IMR-90 (cell line): ENCODE data around the gene HMGCS2. TPM values are rescaled to one million over a fixed set of nuclear protein-coding genes. Genes with fewer than 3 reads are reported as not detected.

Experiments used
- ATAC-seq: fragments of 200-7000 bp; cut with Tn5 transposase; 2 replicates; pipeline ENCODE4 v1.9.1; 2020; ENCODE audit warnings: low read depth, mild to moderate bottlenecking, moderate library complexity
- BruUV-seq: library from RNA; stranded (reverse); fragments of 400-500 nt; replicated peaks from 2 replicates; lab custom pipeline; 2021; lab: Mats Ljungman, UMichigan
- CTCF ChIA-PET: fragments of 300-600 bp; formaldehyde crosslinking; extraction: SDS; loops from one replicate; lab custom pipeline; 2021; ENCODE audit warnings: antibody characterized with exemption; lab: Yijun Ruan, JAX
- POLR2A ChIA-PET: fragments of 300-600 bp; sonication (Branson Sonifier 250); formaldehyde crosslinking; loops from one replicate; lab custom pipeline; 2022; ENCODE audit warnings: antibody characterized with exemption; ENCODE audit not compliant: unreplicated experiment; lab: Charles Lee
- DNase-seq: peaks from one replicate; pipeline ENCODE4 v3.0.0; 2013
- H2AFZ ChIP-seq: replicated peaks from 2 replicates; pipeline ENCODE3; 2013; ENCODE audit warnings: low read length, mild to moderate bottlenecking; ENCODE audit not compliant: poor library complexity
- H2AK5ac ChIP-seq: 2 replicates; pipeline ENCODE4 v1.6.1; 2013; ENCODE audit warnings: low read depth, low read length, inconsistent platforms
- H2AK9ac ChIP-seq: replicated peaks from 2 replicates; pipeline ENCODE3; 2013; ENCODE audit warnings: mild to moderate bottlenecking, low read depth, low read length, moderate library complexity; ENCODE audit not compliant: poor library complexity
- H2BK120ac ChIP-seq: 2 replicates; pipeline ENCODE4 v1.6.1; 2013; ENCODE audit warnings: low read depth, low read length, inconsistent platforms
- H2BK15ac ChIP-seq: 3 replicates; pipeline ENCODE4 v1.6.1; 2013; ENCODE audit warnings: low read depth, low read length, inconsistent platforms
- H2BK20ac ChIP-seq: 2 replicates; pipeline ENCODE4 v1.6.1; 2013; ENCODE audit warnings: low read depth, mild to moderate bottlenecking, inconsistent platforms, low read length, moderate library complexity
- H2BK5ac ChIP-seq: 2 replicates; pipeline ENCODE4 v1.6.1; 2013; ENCODE audit warnings: mild to moderate bottlenecking, low read depth, low read length, inconsistent platforms; ENCODE audit not compliant: poor library complexity, severe bottlenecking
- H3K14ac ChIP-seq: replicated peaks from 2 replicates; pipeline ENCODE4 v1.6.1; 2013; ENCODE audit warnings: low read depth, low read length, inconsistent platforms
- H3K18ac ChIP-seq: 2 replicates; pipeline ENCODE4 v1.6.1; 2013; ENCODE audit warnings: low read depth, low read length, control low read depth
- H3K23ac ChIP-seq: 2 replicates; pipeline ENCODE4 v1.6.1; 2013; ENCODE audit warnings: low read depth, low read length, inconsistent platforms
- H3K27ac ChIP-seq: 2 replicates; pipeline ENCODE4 v1.5.1; 2013; ENCODE audit warnings: mild to moderate bottlenecking, control low read depth, low read length; ENCODE audit not compliant: insufficient read depth
- H3K27me3 ChIP-seq: 2 replicates; pipeline ENCODE4 v1.6.1; 2013; ENCODE audit warnings: low read length; ENCODE audit not compliant: control insufficient read depth, insufficient read depth
- H3K36me3 ChIP-seq: 2 replicates; pipeline ENCODE4 v1.6.1; 2013; ENCODE audit warnings: low read length, mixed read lengths; ENCODE audit not compliant: control insufficient read depth, insufficient read depth
- H3K4ac ChIP-seq: 2 replicates; pipeline ENCODE4 v1.6.1; 2013; ENCODE audit warnings: low read depth, low read length, inconsistent platforms
- H3K4me1 ChIP-seq: 2 replicates; pipeline ENCODE4 v1.6.1; 2013; ENCODE audit warnings: low read length, mixed read lengths; ENCODE audit not compliant: control insufficient read depth, insufficient read depth
- H3K4me2 ChIP-seq: 2 replicates; pipeline ENCODE4 v1.6.1; 2013; ENCODE audit warnings: low read depth, mild to moderate bottlenecking, control low read depth, low read length, moderate library complexity
- H3K4me3 ChIP-seq: 2 replicates; pipeline ENCODE4 v1.5.1; 2013; ENCODE audit warnings: low read depth, mild to moderate bottlenecking, control low read depth, low read length, moderate library complexity; ENCODE audit not compliant: insufficient read depth
- H3K56ac ChIP-seq: 2 replicates; pipeline ENCODE4 v1.6.1; 2013; ENCODE audit warnings: low read length, inconsistent platforms; ENCODE audit not compliant: insufficient read depth; ENCODE audit errors: extremely low read depth
- H3K79me1 ChIP-seq, 2 experiments: 2 replicates each; pipeline ENCODE4 v1.6.1; 2013; ENCODE audit warnings: low read length in 2 of 2, inconsistent platforms in 1 of 2, low read depth in 1 of 2
- H3K9ac ChIP-seq: 2 replicates; pipeline ENCODE4 v1.6.1; 2013; ENCODE audit warnings: low read depth, low read length, control low read depth
- H3K9me1 ChIP-seq: 2 replicates; pipeline ENCODE4 v1.6.1; 2013; ENCODE audit warnings: low read length, inconsistent platforms; ENCODE audit not compliant: insufficient read depth
- H3K9me3 ChIP-seq: 2 replicates; pipeline ENCODE4 v1.6.1; 2013; ENCODE audit warnings: low read length; ENCODE audit not compliant: control insufficient read depth, insufficient read depth
- H4K20me1 ChIP-seq: 2 replicates; pipeline ENCODE4 v1.6.1; 2013; ENCODE audit warnings: low read length, inconsistent platforms; ENCODE audit not compliant: insufficient read depth
- H4K5ac ChIP-seq: 2 replicates; pipeline ENCODE4 v1.6.1; 2013; ENCODE audit warnings: mild to moderate bottlenecking, low read depth, low read length, control low read depth
- H4K8ac ChIP-seq, 2 experiments: 2 replicates each; pipeline ENCODE4 v1.6.1; 2013; ENCODE audit warnings: low read depth in 2 of 2, low read length in 2 of 2, control low read depth in 1 of 2, inconsistent platforms in 1 of 2
- H4K91ac ChIP-seq: 2 replicates; pipeline ENCODE4 v1.6.1; 2013; ENCODE audit warnings: low read depth, low read length, inconsistent platforms; ENCODE audit not compliant: insufficient read depth
- ELK1 ChIP-seq: fragments of 150-350 bp; IDR thresholded peaks from 2 replicates; pipeline ENCODE4 v1.6.1; 2016; ENCODE audit warnings: low read depth, mild to moderate bottlenecking, low read length, moderate library complexity, borderline replicate concordance
- FOS ChIP-seq: fragments of 150-350 bp; IDR thresholded peaks from 2 replicates; pipeline ENCODE4 v1.6.1; 2016; ENCODE audit warnings: low read depth, low read length
- MAFK ChIP-seq: IDR thresholded peaks from 2 replicates; pipeline ENCODE4 v1.6.1; 2012; ENCODE audit warnings: low read depth, low read length, improper control_type of control experiment
- MAZ ChIP-seq: IDR thresholded peaks from 2 replicates; pipeline ENCODE4 v1.6.1; 2012; ENCODE audit warnings: low read depth, mild to moderate bottlenecking, low read length, improper control_type of control experiment, moderate library complexity, borderline replicate concordance
- MXI1 ChIP-seq: IDR thresholded peaks from 2 replicates; pipeline ENCODE4 v1.6.1; 2012; ENCODE audit warnings: low read depth, mild to moderate bottlenecking, low read length, moderate library complexity, borderline replicate concordance
- NFE2L2 ChIP-seq: fragments of 150-350 bp; IDR thresholded peaks from 2 replicates; pipeline ENCODE4 v1.6.1; 2016; ENCODE audit warnings: low read depth, mild to moderate bottlenecking, low read length
- POLR2A ChIP-seq: IDR thresholded peaks from 2 replicates; pipeline ENCODE4 v1.6.1; 2012; ENCODE audit warnings: mild to moderate bottlenecking, low read depth, low read length
- RAD21 ChIP-seq: IDR thresholded peaks from 2 replicates; pipeline ENCODE4 v1.6.1; 2012; ENCODE audit warnings: low read length, improper control_type of control experiment
- RFX5 ChIP-seq: IDR thresholded peaks from 2 replicates; pipeline ENCODE4 v1.8.0; 2012; ENCODE audit warnings: low read depth, mild to moderate bottlenecking, low read length, moderate library complexity
- SMC3 ChIP-seq: fragments of 150-350 bp; IDR thresholded peaks from 2 replicates; pipeline ENCODE4 v1.6.1; 2016; ENCODE audit warnings: low read depth, mild to moderate bottlenecking, antibody characterized with exemption, low read length, moderate library complexity
- WGBS, 2 experiments: methylation state at CpG; one replicate each; pipeline versions ENCODE4 v1.1.5 to v1.1.7; 2013; ENCODE audit warnings: missing lambda C conversion rate in 2 of 2; ENCODE audit not compliant: insufficient read length in 1 of 2; ENCODE audit errors: extremely low coverage in 2 of 2; 5-methylcytosine and 5-hydroxymethylcytosine counted together
- dilution Hi-C: fragments of 300-500 bp; cut with HindIII; formaldehyde crosslinking; loops from one replicate; pipeline ENCODE4 v1.14.3; 2018; ENCODE audit warnings: low sequenced_read_pairs; ENCODE audit not compliant: unreplicated experiment
- in situ Hi-C: fragments of 300-500 bp; cut with MboI; formaldehyde crosslinking; loops from 3 replicates; pipeline ENCODE4 v1.14.3; 2019; ENCODE audit warnings: low sequenced_read_pairs, inconsistent platforms, mixed read lengths
- intact Hi-C: fragments of 100-400 bp; cut with micrococcal nuclease; formaldehyde crosslinking; loops from 2 replicates; pipeline ENCODE4 v1.10.0; 2022
- polyA plus RNA-seq, 3 experiments: library from polyadenylated mRNA; depleted of rRNA; stranded (reverse); fragments of >200 nt; gene quantifications; 2 replicates each; pipeline ENCODE4 v1.2.3, GENCODE V29; 2012; ENCODE audit warnings: low replicate concordance in 1 of 3
- total RNA-seq: library from RNA; depleted of rRNA; stranded (reverse); fragments of >200 nt; gene quantifications from 2 replicates; pipeline ENCODE4 v1.2.3, GENCODE V29; 2012

Gene HMGCS2
- total and polyA plus RNA-seq, 2 of the 4 experiments (the other 2 are of a cell fraction): not detected

DNA sequence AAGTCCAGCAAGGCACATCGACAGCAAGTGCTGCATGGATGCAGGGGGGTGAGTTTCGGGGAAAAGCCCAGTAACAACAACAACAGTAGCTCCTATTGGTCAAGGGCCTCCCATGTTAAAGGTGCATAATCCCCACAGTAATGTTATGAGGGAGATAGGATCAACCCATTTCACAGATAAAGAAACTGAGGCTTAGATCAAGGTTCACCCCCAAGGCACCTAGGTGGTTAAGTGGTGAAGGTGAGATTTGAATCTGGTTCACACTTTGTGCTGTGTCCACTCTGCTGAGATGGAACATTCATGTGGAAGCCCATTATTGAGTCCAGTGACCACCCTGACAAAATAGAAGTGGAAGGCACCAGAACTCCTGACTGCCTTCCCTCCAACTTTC, 32.1 kb downstream of the HMGCS2 start:
- intact Hi-C loops: no loop called here

More for the DNA sequence above, 32.1 kb downstream of the HMGCS2 start:
- Histone ChIP-seq H3K27ac (no peak overlapping the region), H3K4me3 (no peak overlapping the region), H3K56ac (no peak overlapping the region), H3K14ac (no peak overlapping the region), H3K9ac (no peak overlapping the region), H3K9me1 (peaks cover 6% of the 10 kb centered on the region; the same call in 1 of the 2 replicates), H3K4me1 (no peaks in the 10 kb centered on the region), H4K91ac (no peak overlapping the region), H2BK5ac (no peak overlapping the region), H3K4me2 (no peak overlapping the region), H2BK15ac (no peak overlapping the region), H4K8ac (no peak overlapping the region), H3K18ac (no peak overlapping the region), H3K9me3 (no peaks in the 10 kb centered on the region), H2BK20ac (no peak overlapping the region), H2BK120ac (no peak overlapping the region), H4K5ac (no peak overlapping the region), H3K36me3 (peaks cover 76% of the 10 kb centered on the region), H3K79me1 (peaks cover 0 to 16% of the 10 kb centered on the region in 2 experiments; a peak in 3 of 4 replicates), H3K4ac (no peak overlapping the region), H3K27me3 (no peaks in the 10 kb centered on the region), H2AFZ (no peak overlapping the region), H3K23ac (no peak overlapping the region), H2AK5ac (no peak overlapping the region), H2AK9ac (no peak overlapping the region), H4K20me1 (peaks cover 18% of the 10 kb centered on the region; the same call in 1 of the 2 replicates)
- WGBS, 2 experiments: no CpG with 5 or more reads among the region's 2 CpGs
- ATAC-seq: no peak
- BruUV-seq: no TSS peak
- TF ChIP-seq NFE2L2: no peak
- TF ChIP-seq RFX5: no peak
- no peak for TF ChIP-seq ELK1
- no peak for TF ChIP-seq MAFK
- no peak for TF ChIP-seq POLR2A
- no peak for TF ChIP-seq FOS
- no peak for TF ChIP-seq SMC3
- TF ChIP-seq MXI1: no peak
- no peak for TF ChIP-seq RAD21
- no peak for TF ChIP-seq MAZ
- ChIA-PET POLR2A (no interaction called here), CTCF (no interaction called here)
- dilution Hi-C loops (no loop called here), in situ Hi-C loops (loop anchor here (10.0 kb wide), 1 partner anchor 188 kb away; no protein-coding TSS in a partner anchor)
- no peak for DNase-seq
